HepG2 (cell line): ENCODE measurements around the gene NRP1. TPM values are rescaled to one million over a fixed set of nuclear protein-coding genes. Genes with fewer than 3 reads are reported as not detected.

Experiments
- AGO2 ChIP-seq: fragments of 200-400 bp; formaldehyde crosslinking; optimal IDR thresholded peaks from 2 replicates; pipeline ENCODE3; 2017; ENCODE audit warnings: mild to moderate bottlenecking, low read depth, low read length, moderate library complexity
- FOSL2 ChIP-seq: sonication (generic); formaldehyde crosslinking; IDR thresholded peaks from 2 replicates; pipeline ENCODE4 v1.4.0; 2020; ENCODE audit warnings: missing genetic modification reagents
- NAIF1 ChIP-seq: sonication (generic); formaldehyde crosslinking; IDR thresholded peaks from 2 replicates; pipeline ENCODE4 v1.5.0; 2020; ENCODE audit warnings: mild to moderate bottlenecking, missing genetic modification reagents, borderline replicate concordance
- SMC3 ChIP-seq: IDR thresholded peaks from 2 replicates; pipeline ENCODE4 v1.6.1; 2011; ENCODE audit warnings: low read length, improper control_type of control experiment
- ZNF451 ChIP-seq: sonication (generic); formaldehyde crosslinking; IDR thresholded peaks from 2 replicates; pipeline ENCODE4 v1.5.0; 2020; ENCODE audit warnings: mild to moderate bottlenecking, missing genetic modification reagents
- polyA plus RNA-seq, 8 experiments: library from polyadenylated mRNA; depleted of rRNA in 3 of 8; stranded (reverse) in 7 of 8; unstranded in 1 of 8; fragments of >200 nt; fragmentation: Illumina TruSeq in 4 of 8; extraction: Trizol in 4 of 8; gene quantifications; 2 replicates each; pipeline versions ENCODE4 v1.2.1 to v1.2.3, GENCODE V29; 2011 to 2016; ENCODE audit warnings: low read depth in 4 of 8, missing spikeins in 1 of 8, mixed read lengths in 1 of 8; ENCODE audit not compliant: insufficient read depth in 1 of 8
- total RNA-seq, 5 experiments: library from RNA; depleted of rRNA; stranded (reverse); fragments of >200 nt; fragmentation: Illumina TruSeq; extraction: Trizol; gene quantifications; 2 replicates each; pipeline ENCODE4 v1.2.3, GENCODE V29; 2016; ENCODE audit warnings: low read depth in 1 of 5
- TF ChIP-seq, protein P1 (sequence below): sonication (generic); formaldehyde crosslinking; IDR thresholded peaks from 2 replicates; pipeline ENCODE4 v1.4.0; 2020; ENCODE audit warnings: missing genetic modification reagents, borderline replicate concordance
- TF ChIP-seq, protein P2 (sequence below): IDR thresholded peaks from 2 replicates; pipeline ENCODE4 v1.6.1; 2018; ENCODE audit warnings: missing genetic modification reagents, mild to moderate bottlenecking, missing compliant biosample characterization
- TF ChIP-seq, protein P3 (sequence below): sonication (generic); formaldehyde crosslinking; IDR thresholded peaks from 2 replicates; pipeline ENCODE4 v1.4.0; 2020; ENCODE audit warnings: missing genetic modification reagents
- TF ChIP-seq, protein P4 (sequence below): sonication (generic); formaldehyde crosslinking; IDR thresholded peaks from 2 replicates; pipeline ENCODE4 v1.4.0; 2020; ENCODE audit warnings: missing genetic modification reagents, low read depth, mild to moderate bottlenecking, borderline replicate concordance
- TF ChIP-seq, protein P5 (sequence below), 2 experiments: sonication (generic) in 1 of 2; formaldehyde crosslinking in 1 of 2; IDR thresholded peaks; 2 replicates each; pipeline versions ENCODE4 v1.6.1 to v1.9.0; 2014 to 2022; ENCODE audit warnings: antibody characterized with exemption in 1 of 2, borderline replicate concordance in 1 of 2, inconsistent platforms in 1 of 2, low read depth in 1 of 2, missing genetic modification reagents in 1 of 2
- TF ChIP-seq, protein P6 (sequence below): sonication (generic); formaldehyde crosslinking; conservative IDR thresholded peaks from 2 replicates; pipeline ENCODE4 v1.4.0; 2020; ENCODE audit warnings: missing genetic modification reagents

NRP1 gene
- total and polyA plus RNA-seq, 2 of the 13 experiments (the other 11 are each of a cell fraction or from before 2014, with no cell fraction given) = 5.3 to 5.8 TPM

DNA sequence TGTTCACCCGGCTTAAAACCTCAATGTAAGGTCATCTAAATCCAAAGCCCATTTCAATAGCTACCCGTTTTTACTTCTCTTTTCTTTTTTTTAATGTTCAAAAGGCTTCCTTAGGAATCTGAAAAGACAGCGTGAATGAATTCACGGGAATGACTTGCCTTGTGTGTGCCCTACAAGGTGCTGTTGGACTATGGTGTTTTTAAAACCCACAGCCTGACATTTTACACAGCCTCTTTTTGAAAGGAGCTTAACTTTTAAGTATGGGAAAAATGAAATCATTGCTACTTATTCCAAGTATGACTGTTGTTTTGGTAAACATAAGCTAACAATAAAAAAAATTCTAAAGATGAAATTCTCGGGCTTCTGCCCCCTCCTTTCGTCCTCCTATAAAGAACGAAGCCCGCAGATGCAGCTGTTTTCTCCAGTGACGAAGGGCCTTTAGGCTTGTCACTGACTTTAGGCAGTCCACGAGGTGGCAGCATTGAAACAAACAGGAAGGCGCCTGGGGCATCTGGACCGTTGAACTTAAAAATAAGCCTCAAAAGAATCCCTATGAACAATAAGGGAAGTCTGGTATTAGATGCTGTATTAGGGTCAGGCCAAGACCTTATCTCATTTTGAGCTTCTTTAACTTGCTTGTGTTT is 141.3 kb downstream of the NRP1 start (continued):
- TF ChIP-seq, protein P1, sequence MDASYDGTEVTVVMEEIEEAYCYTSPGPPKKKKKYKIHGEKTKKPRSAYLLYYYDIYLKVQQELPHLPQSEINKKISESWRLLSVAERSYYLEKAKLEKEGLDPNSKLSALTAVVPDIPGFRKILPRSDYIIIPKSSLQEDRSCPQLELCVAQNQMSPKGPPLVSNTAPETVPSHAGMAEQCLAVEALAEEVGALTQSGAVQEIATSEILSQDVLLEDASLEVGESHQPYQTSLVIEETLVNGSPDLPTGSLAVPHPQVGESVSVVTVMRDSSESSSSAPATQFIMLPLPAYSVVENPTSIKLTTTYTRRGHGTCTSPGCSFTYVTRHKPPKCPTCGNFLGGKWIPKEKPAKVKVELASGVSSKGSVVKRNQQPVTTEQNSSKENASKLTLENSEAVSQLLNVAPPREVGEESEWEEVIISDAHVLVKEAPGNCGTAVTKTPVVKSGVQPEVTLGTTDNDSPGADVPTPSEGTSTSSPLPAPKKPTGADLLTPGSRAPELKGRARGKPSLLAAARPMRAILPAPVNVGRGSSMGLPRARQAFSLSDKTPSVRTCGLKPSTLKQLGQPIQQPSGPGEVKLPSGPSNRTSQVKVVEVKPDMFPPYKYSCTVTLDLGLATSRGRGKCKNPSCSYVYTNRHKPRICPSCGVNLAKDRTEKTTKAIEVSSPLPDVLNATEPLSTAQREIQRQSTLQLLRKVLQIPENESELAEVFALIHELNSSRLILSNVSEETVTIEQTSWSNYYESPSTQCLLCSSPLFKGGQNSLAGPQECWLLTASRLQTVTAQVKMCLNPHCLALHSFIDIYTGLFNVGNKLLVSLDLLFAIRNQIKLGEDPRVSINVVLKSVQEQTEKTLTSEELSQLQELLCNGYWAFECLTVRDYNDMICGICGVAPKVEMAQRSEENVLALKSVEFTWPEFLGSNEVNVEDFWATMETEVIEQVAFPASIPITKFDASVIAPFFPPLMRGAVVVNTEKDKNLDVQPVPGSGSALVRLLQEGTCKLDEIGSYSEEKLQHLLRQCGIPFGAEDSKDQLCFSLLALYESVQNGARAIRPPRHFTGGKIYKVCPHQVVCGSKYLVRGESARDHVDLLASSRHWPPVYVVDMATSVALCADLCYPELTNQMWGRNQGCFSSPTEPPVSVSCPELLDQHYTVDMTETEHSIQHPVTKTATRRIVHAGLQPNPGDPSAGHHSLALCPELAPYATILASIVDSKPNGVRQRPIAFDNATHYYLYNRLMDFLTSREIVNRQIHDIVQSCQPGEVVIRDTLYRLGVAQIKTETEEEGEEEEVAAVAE (CRISPR knock-in tag) = no peak
- TF ChIP-seq FOSL2 (CRISPR knock-in tag) (0 out of 2 replicates have a peak, but pooled peaks have one; percentile 31), SMC3 (peak; percentile 93), NAIF1 (CRISPR knock-in tag) (no peak), ZNF451 (no peak), AGO2 (no peak)
- TF ChIP-seq, protein P2, sequence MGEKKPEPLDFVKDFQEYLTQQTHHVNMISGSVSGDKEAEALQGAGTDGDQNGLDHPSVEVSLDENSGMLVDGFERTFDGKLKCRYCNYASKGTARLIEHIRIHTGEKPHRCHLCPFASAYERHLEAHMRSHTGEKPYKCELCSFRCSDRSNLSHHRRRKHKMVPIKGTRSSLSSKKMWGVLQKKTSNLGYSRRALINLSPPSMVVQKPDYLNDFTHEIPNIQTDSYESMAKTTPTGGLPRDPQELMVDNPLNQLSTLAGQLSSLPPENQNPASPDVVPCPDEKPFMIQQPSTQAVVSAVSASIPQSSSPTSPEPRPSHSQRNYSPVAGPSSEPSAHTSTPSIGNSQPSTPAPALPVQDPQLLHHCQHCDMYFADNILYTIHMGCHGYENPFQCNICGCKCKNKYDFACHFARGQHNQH = peak; percentile 15; the same call in 1 of the 2 replicates
- TF ChIP-seq, protein P3, sequence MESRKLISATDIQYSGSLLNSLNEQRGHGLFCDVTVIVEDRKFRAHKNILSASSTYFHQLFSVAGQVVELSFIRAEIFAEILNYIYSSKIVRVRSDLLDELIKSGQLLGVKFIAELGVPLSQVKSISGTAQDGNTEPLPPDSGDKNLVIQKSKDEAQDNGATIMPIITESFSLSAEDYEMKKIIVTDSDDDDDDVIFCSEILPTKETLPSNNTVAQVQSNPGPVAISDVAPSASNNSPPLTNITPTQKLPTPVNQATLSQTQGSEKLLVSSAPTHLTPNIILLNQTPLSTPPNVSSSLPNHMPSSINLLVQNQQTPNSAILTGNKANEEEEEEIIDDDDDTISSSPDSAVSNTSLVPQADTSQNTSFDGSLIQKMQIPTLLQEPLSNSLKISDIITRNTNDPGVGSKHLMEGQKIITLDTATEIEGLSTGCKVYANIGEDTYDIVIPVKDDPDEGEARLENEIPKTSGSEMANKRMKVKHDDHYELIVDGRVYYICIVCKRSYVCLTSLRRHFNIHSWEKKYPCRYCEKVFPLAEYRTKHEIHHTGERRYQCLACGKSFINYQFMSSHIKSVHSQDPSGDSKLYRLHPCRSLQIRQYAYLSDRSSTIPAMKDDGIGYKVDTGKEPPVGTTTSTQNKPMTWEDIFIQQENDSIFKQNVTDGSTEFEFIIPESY (CRISPR knock-in tag) = 0 out of 2 replicates have a peak, but pooled peaks have one; percentile 20
- TF ChIP-seq, protein P4, sequence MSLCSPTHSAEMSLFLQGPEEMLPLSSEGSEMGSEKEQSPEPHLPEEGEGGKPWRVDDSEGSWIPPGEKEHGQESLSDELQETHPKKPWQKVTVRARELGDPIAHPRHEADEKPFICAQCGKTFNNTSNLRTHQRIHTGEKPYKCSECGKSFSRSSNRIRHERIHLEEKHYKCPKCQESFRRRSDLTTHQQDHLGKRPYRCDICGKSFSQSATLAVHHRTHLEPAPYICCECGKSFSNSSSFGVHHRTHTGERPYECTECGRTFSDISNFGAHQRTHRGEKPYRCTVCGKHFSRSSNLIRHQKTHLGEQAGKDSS (CRISPR knock-in tag) = no peak
- TF ChIP-seq, protein P5, sequence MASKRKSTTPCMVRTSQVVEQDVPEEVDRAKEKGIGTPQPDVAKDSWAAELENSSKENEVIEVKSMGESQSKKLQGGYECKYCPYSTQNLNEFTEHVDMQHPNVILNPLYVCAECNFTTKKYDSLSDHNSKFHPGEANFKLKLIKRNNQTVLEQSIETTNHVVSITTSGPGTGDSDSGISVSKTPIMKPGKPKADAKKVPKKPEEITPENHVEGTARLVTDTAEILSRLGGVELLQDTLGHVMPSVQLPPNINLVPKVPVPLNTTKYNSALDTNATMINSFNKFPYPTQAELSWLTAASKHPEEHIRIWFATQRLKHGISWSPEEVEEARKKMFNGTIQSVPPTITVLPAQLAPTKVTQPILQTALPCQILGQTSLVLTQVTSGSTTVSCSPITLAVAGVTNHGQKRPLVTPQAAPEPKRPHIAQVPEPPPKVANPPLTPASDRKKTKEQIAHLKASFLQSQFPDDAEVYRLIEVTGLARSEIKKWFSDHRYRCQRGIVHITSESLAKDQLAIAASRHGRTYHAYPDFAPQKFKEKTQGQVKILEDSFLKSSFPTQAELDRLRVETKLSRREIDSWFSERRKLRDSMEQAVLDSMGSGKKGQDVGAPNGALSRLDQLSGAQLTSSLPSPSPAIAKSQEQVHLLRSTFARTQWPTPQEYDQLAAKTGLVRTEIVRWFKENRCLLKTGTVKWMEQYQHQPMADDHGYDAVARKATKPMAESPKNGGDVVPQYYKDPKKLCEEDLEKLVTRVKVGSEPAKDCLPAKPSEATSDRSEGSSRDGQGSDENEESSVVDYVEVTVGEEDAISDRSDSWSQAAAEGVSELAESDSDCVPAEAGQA (IDR thresholded peaks at IDR 0.05; ENCODE audit: low read depth) = no peak
- TF ChIP-seq, protein P5 (CRISPR knock-in tag; IDR thresholded peaks at IDR 0.05; ENCODE audit: borderline replicate concordance) = no peak
- TF ChIP-seq, protein P6, sequence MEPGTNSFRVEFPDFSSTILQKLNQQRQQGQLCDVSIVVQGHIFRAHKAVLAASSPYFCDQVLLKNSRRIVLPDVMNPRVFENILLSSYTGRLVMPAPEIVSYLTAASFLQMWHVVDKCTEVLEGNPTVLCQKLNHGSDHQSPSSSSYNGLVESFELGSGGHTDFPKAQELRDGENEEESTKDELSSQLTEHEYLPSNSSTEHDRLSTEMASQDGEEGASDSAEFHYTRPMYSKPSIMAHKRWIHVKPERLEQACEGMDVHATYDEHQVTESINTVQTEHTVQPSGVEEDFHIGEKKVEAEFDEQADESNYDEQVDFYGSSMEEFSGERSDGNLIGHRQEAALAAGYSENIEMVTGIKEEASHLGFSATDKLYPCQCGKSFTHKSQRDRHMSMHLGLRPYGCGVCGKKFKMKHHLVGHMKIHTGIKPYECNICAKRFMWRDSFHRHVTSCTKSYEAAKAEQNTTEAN (CRISPR knock-in tag) = 0 out of 2 replicates have a peak, but pooled peaks have one; percentile 28
